NAMALWA (cell line): ENCODE data around the gene FOXA1.

Experiments used
- DNase-seq: peaks from one replicate; pipeline ENCODE4 v3.0.0-alpha.2; 2015; ENCODE audit warnings: low spot score

The FOXA1 gene

GRCh38 chr14:37594971-37595808 is at the start of gene FOXA1, which contains the start of gene TTC6:
Gene FOXA1 (minus strand): TSS chr14:37595249. CDS start chr14:37594972, 277 bp downstream.
Gene TTC6 (plus strand): TSS chr14:37595629. CDS start chr14:37622065, 26,436 bp downstream.
- no peak for DNase-seq

- DNase-seq: no peak
Observed at GRCh38 chr14:37643701-37644100, 48.7 kb upstream of the FOXA1 start.

GRCh38 chr14:37642125-37642524 is 47.1 kb upstream of the FOXA1 start:
- DNase-seq: no peak

- DNase-seq: no peak
Observed at GRCh38 chr14:37641117-37641516, 46.1 kb upstream of the FOXA1 start.

- no peak for DNase-seq
Observed at GRCh38 chr14:37638599-37638998, 43.5 kb upstream of the FOXA1 start.

- DNase-seq: no peak
Observed at GRCh38 chr14:37637341-37637740, 42.3 kb upstream of the FOXA1 start.

GRCh38 chr14:37625597-37626595 is 30.8 kb upstream of the FOXA1 start:
- DNase-seq: no peak

- no peak for DNase-seq
Observed at GRCh38 chr14:37623971-37624370, 28.9 kb upstream of the FOXA1 start.

GRCh38 chr14:37623426-37623951 is 28.4 kb upstream of the FOXA1 start:
- no peak for DNase-seq

GRCh38 chr14:37622231-37622923 is 27.3 kb upstream of the FOXA1 start:
- DNase-seq: no peak

- DNase-seq: no peak
Observed at GRCh38 chr14:37620856-37621255, 25.8 kb upstream of the FOXA1 start.

GRCh38 chr14:37618498-37619028 is 23.5 kb upstream of the FOXA1 start:
- DNase-seq: no peak

- no peak for DNase-seq
Observed at GRCh38 chr14:37617864-37618365, 22.9 kb upstream of the FOXA1 start.

GRCh38 chr14:37616853-37617252 is 21.8 kb upstream of the FOXA1 start:
- no peak for DNase-seq

GRCh38 chr14:37615582-37616289 is 20.7 kb upstream of the FOXA1 start:
- DNase-seq: no peak

- DNase-seq: no peak
Observed at GRCh38 chr14:37610945-37611523, 16.0 kb upstream of the FOXA1 start.

- DNase-seq: no peak
Observed at GRCh38 chr14:37608649-37609048, 13.6 kb upstream of the FOXA1 start.

GRCh38 chr14:37606678-37607077 is 11.6 kb upstream of the FOXA1 start:
- DNase-seq: no peak

- DNase-seq: no peak
Observed at GRCh38 chr14:37603688-37604251, 8.7 kb upstream of the FOXA1 start.
